Heart left ventricle (tissue), 13 donors: Measurements from ENCODE around the gene CCDC7.

ENCODE experiments used
- CTCF ChIP-seq, 12 donors: fragments of 200-600 bp; sonication (generic) in 4 of 12; IDR thresholded peaks; one replicate each; pipeline versions ENCODE4 v1.5.0 to v1.8.0; 2018 to 2022; ENCODE audit warnings: antibody characterized with exemption in 12 of 12, mild to moderate bottlenecking in 5 of 12
- POLR2A ChIP-seq, 2 donors: fragments of 450-650 bp; IDR thresholded peaks; one replicate each; pipeline ENCODE4 v1.6.1; 2017; ENCODE audit warnings: antibody characterized with exemption in 2 of 2, mild to moderate bottlenecking in 2 of 2, moderate library complexity in 2 of 2
- donor health status: ischemic (EF 13 %, LVEDD 7.1; RV severe dilation, severe dysfunction).
- donor health status: DM: no; HTN: yes; CAD: no.
- donor health status: DM: no; HTN: no; CAD: no.
- donor health status: ischemic (EF 25% LVEDD 6.9; RV normal size, moderate dysfunction).
- donor health status: ischemic (EF 25% LVEDD 5.7; RV mildly dilated, moderate dysfunction).
- donor health status: ischemic (EF 35%, LVEDD 5.7; RV mildly dilated, moderate dysfunction).
- donor health status: nonischemic (EF 11% LVEDD 7.7; RV severe dilation, severe dysfunction).
- donor health status: DM: yes; HTN: yes; CAD: no.
- donor health status: PGD.
- donor health status: ischemic (EF 29% LVEDD 5.4; RV normal size, mild dysfunction).
- donor health status: nonischemic (EF 23%, LVEDD 6.1; RV moderate dilation, normal function).

DNA sequence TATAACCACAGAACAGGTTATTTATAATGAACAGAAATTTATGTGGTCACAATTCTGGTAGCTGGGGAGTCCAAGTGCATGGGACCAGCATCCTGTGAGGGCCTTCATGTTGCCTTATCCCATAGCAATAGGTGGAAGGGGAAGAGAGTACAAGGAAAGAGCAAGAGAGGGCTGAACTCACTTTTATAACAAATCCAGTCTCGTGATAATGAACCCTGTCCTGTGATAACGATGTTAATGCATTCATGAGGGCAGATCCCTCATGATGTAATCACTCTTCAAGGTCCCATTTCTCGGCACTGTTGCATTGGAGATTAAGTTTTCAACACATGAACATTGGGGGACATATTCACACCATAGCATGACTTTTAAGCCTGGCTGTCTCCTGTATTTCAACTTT lies 27.4 kb upstream of the CCDC7 start:
- no peak for TF ChIP-seq CTCF (IDR thresholded peaks at IDR 0.05)
- TF ChIP-seq POLR2A (IDR thresholded peaks at IDR 0.05) = no peak
